ENCODE measurements around the gene HEMK1. TPM values are rescaled to one million over a fixed set of nuclear protein-coding genes. Genes with fewer than 3 reads are reported as not detected.

The HEMK1 gene
- total RNA-seq, 1 experiment from 2014 or later = 12.5 TPM

DNA sequence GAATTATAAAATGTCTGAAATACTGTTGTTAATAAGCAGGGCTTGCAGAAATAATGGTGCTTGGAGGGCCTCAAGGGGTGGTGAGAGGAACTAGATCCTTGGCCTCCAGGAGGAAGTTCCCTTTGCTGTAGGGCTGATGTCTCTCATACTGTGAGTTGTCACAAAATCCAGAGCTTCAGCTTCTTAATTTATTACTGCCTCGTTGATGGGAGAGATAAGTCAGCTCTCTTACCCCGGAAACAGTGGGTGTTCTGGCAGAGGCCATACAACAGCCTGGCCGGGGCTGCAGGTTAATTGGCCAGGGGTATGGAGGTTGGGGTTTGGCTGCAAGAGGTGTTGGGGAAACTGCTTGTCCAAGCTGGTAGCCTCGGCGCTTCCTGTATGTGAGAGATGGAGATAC, 63.1 kb downstream of the HEMK1 start:
- H2AK5ac ChIP-seq (ENCODE audit: insufficient read length, low read length) = no peak overlapping the region
- H2BK120ac ChIP-seq (ENCODE audit: low read depth, low read length, poor library complexity, severe bottlenecking) = no peak overlapping the region
- TF ChIP-seq, protein P1, sequence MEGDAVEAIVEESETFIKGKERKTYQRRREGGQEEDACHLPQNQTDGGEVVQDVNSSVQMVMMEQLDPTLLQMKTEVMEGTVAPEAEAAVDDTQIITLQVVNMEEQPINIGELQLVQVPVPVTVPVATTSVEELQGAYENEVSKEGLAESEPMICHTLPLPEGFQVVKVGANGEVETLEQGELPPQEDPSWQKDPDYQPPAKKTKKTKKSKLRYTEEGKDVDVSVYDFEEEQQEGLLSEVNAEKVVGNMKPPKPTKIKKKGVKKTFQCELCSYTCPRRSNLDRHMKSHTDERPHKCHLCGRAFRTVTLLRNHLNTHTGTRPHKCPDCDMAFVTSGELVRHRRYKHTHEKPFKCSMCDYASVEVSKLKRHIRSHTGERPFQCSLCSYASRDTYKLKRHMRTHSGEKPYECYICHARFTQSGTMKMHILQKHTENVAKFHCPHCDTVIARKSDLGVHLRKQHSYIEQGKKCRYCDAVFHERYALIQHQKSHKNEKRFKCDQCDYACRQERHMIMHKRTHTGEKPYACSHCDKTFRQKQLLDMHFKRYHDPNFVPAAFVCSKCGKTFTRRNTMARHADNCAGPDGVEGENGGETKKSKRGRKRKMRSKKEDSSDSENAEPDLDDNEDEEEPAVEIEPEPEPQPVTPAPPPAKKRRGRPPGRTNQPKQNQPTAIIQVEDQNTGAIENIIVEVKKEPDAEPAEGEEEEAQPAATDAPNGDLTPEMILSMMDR (conservative IDR thresholded peaks at IDR 0.05) = no peak
- H3K18ac ChIP-seq (ENCODE audit: insufficient read length, low read depth, low read length) = no peak overlapping the region
- no peak overlapping the region for H3T11ph ChIP-seq (ENCODE audit: low read length)
- H3K23ac ChIP-seq (ENCODE audit: insufficient read length, low read depth, low read length) = no peak overlapping the region
- H3K4me1 Mint-ChIP-seq = peaks cover 30 to 36% of the 10 kb centered on the region in 2 experiments
- H3K27ac ChIP-seq (ENCODE audit: insufficient read length, low read depth, low read length) = no peak overlapping the region
- peaks cover 2% of the 10 kb centered on the region; the same call in 1 of the 2 replicates for H3K4me1 ChIP-seq (ENCODE audit: insufficient read depth, low read length)
- H3K27ac Mint-ChIP-seq = no peak overlapping the region
- no peak overlapping the region for H2BK12ac ChIP-seq (ENCODE audit: insufficient read length, low read depth, low read length)
- H3K9me3 ChIP-seq (ENCODE audit: control insufficient read depth, low read depth, low read length) = no peaks in the 10 kb centered on the region
- no peak overlapping the region for H3K4me2 ChIP-seq (ENCODE audit: insufficient read depth, insufficient read length, low read length)
- no peaks in the 10 kb centered on the region for H3K27me3 ChIP-seq (ENCODE audit: insufficient read depth, low read length)
- WGBS (ENCODE audit: extremely low coverage, insufficient read length, low lambda C conversion rate) = no CpG with 5 or more reads among the region's 5 CpGs
- H2BK5ac ChIP-seq (ENCODE audit: insufficient read length, low read length) = no peak overlapping the region
- H2BK20ac ChIP-seq (ENCODE audit: low read depth, low read length, poor library complexity, severe bottlenecking) = no peak overlapping the region
- no peaks in the 10 kb centered on the region; a peak in 4 of 7 replicates for H3K36me3 Mint-ChIP-seq (ENCODE audit: insufficient read depth in 1 of 3, low read depth in 3 of 3)
- H2AFZ ChIP-seq (ENCODE audit: low read length) = no peak overlapping the region
- no peak overlapping the region for H4K8ac ChIP-seq (replicated peaks; ENCODE audit: insufficient read length, low read depth, low read length)
- H3K14ac ChIP-seq (ENCODE audit: insufficient read depth, low read length) = no peak overlapping the region
- H3K9ac ChIP-seq (ENCODE audit: extremely low read depth, insufficient read length, low read length) = no peak overlapping the region
- no peak overlapping the region for H3K4ac ChIP-seq (ENCODE audit: low read depth, low read length)
- H3K27me3 Mint-ChIP-seq (ENCODE audit: low read depth) = no peaks in the 10 kb centered on the region
- H3K79me2 ChIP-seq (ENCODE audit: insufficient read depth, low read length) = 0 out of 2 replicates have a peak, but pooled peaks cover 2% of the 10 kb centered on the region
- no peak overlapping the region for H4K5ac ChIP-seq (ENCODE audit: insufficient read length, low read depth, low read length)
- H3K4me3 Mint-ChIP-seq = no peak overlapping the region
- no peaks in the 10 kb centered on the region for H3K9me3 Mint-ChIP-seq
- peaks cover 3% of the 10 kb centered on the region for H3K79me1 ChIP-seq (ENCODE audit: insufficient read depth, low read depth, low read length, poor library complexity, severe bottlenecking)
- H2BK15ac ChIP-seq (ENCODE audit: low read depth, low read length) = no peak overlapping the region
- no peaks in the 10 kb centered on the region for H3K23me2 ChIP-seq (ENCODE audit: insufficient read length, low read depth, low read length, poor library complexity, severe bottlenecking)
- no peak overlapping the region for H3K56ac ChIP-seq (ENCODE audit: insufficient read length, low read depth, low read length)
- no peak for DNase-seq
- no peaks in the 10 kb centered on the region for H4K20me1 ChIP-seq (ENCODE audit: control insufficient read depth, insufficient read depth, insufficient read length)
- no peak overlapping the region for H4K91ac ChIP-seq (ENCODE audit: insufficient read length, low read depth, low read length)

Data from H9 (cell line).